B cell (primary cell): Measurements from ENCODE around the gene UBE2Q2. TPM values are rescaled to one million over a fixed set of nuclear protein-coding genes. Genes with fewer than 3 reads are reported as not detected.
"Not testable (repeated sequence)": the region's sequence is repeated elsewhere in the genome, so short reads cannot be mapped to it uniquely, and the experiment has no call there.

Experiments used
- ATAC-seq: fragments of 200-7000 bp; cut with Tn5 transposase; one replicate; pipeline ENCODE4 v1.10.0; 2021; ENCODE audit warnings: low read depth, mild to moderate bottlenecking, moderate number of reproducible peaks, moderate library complexity
- CTCF ChIA-PET: fragments of 350-600 bp; sonication (Branson Sonifier 250); formaldehyde crosslinking; loops from one replicate; lab custom pipeline; 2021; ENCODE audit warnings: antibody characterized with exemption, inconsistent platforms; lab: Charles Lee
- POLR2A ChIA-PET: fragments of 350-600 bp; sonication (Branson Sonifier 250); formaldehyde crosslinking; loops from one replicate; lab custom pipeline; 2021; ENCODE audit warnings: antibody characterized with exemption; lab: Charles Lee
- DNase-seq: peaks from one replicate; pipeline ENCODE4 v3.0.0; 2013
- H2AFZ ChIP-seq: 2 replicates; pipeline ENCODE4 v1.6.1; 2012; ENCODE audit warnings: mild to moderate bottlenecking, low read depth, low read length; ENCODE audit not compliant: insufficient read depth, poor library complexity, severe bottlenecking
- H3K27ac ChIP-seq, 2 donors: 1 replicate in 1 of 2; 2 replicates in 1 of 2; pipeline ENCODE4 v1.5.1; 2012 to 2013; ENCODE audit warnings: low read length in 2 of 2, mild to moderate bottlenecking in 2 of 2, moderate library complexity in 1 of 2
- H3K27me3 ChIP-seq, 4 experiments: fragments of 200-600 bp in 1 of 4; sonication (generic) in 1 of 4; replicated peaks in 1 of 4; 1 replicate in 2 of 4; 2 replicates in 2 of 4; pipeline versions ENCODE4 v1.6.1 to v1.7.0; 2013 to 2016; ENCODE audit warnings: low read length in 3 of 4, mild to moderate bottlenecking in 2 of 4, mixed read lengths in 1 of 4, moderate library complexity in 1 of 4; ENCODE audit not compliant: insufficient read depth in 4 of 4, control insufficient read depth in 3 of 4; ENCODE audit errors: control extremely low read depth in 1 of 4
- H3K36me3 ChIP-seq, 2 experiments: replicated peaks in 1 of 2; 1 replicate in 1 of 2; 2 replicates in 1 of 2; pipeline versions ENCODE4 v1.6.1 to v1.7.1; 2013; ENCODE audit warnings: low read length in 1 of 2; ENCODE audit not compliant: insufficient read depth in 2 of 2, control insufficient read depth in 1 of 2; ENCODE audit errors: control extremely low read depth in 1 of 2, extremely low read depth in 1 of 2
- H3K4me1 ChIP-seq, 2 donors: fragments of 200-600 bp in 1 of 2; sonication (generic) in 1 of 2; 1 replicate in 1 of 2; 2 replicates in 1 of 2; pipeline versions ENCODE4 v1.5.1 to v1.6.1; 2013 to 2017; ENCODE audit warnings: low read length in 2 of 2; ENCODE audit not compliant: control insufficient read depth in 2 of 2, insufficient read depth in 2 of 2
- H3K4me2 ChIP-seq: replicated peaks from 2 replicates; pipeline ENCODE3; 2012; ENCODE audit warnings: mild to moderate bottlenecking, low read depth, low read length; ENCODE audit not compliant: poor library complexity, severe bottlenecking
- H3K4me3 ChIP-seq, 5 experiments: fragments of 200-600 bp in 1 of 5; sonication (generic) in 1 of 5; 1 replicate in 3 of 5; 2 replicates in 2 of 5; pipeline versions ENCODE4 v1.5.1 to v1.7.0; 2011 to 2016; ENCODE audit warnings: low read length in 4 of 5, mild to moderate bottlenecking in 4 of 5, low read depth in 2 of 5, control low read depth in 1 of 5, moderate library complexity in 1 of 5; ENCODE audit not compliant: insufficient read depth in 1 of 5; ENCODE audit errors: control extremely low read depth in 1 of 5, extremely low read depth in 1 of 5
- H3K79me2 ChIP-seq: fragments of 200-600 bp; sonication (generic); one replicate; pipeline ENCODE4 v1.6.0; 2016; ENCODE audit warnings: low read length; ENCODE audit not compliant: control insufficient read depth, insufficient read depth
- H3K9ac ChIP-seq: fragments of 200-600 bp; sonication (generic); 2 replicates; pipeline ENCODE4 v1.6.1; 2017; ENCODE audit warnings: mild to moderate bottlenecking, low read length, moderate library complexity
- H3K9me3 ChIP-seq, 3 donors: one replicate each; pipeline versions ENCODE4 v1.6.1 to v1.7.1; 2013; ENCODE audit warnings: low read length in 2 of 3; ENCODE audit not compliant: control insufficient read depth in 2 of 3, insufficient read depth in 1 of 3; ENCODE audit errors: control extremely low read depth in 1 of 3
- H4K20me1 ChIP-seq: 2 replicates; pipeline ENCODE4 v1.6.0; 2012; ENCODE audit warnings: mild to moderate bottlenecking, low read length; ENCODE audit not compliant: insufficient read depth, control insufficient read depth, poor library complexity, severe bottlenecking
- H3K27ac Mint-ChIP-seq: one replicate; pipeline ENCODE4 v1.8.0; 2021; ENCODE audit warnings: mixed read lengths
- H3K27me3 Mint-ChIP-seq: one replicate; pipeline ENCODE4 v1.8.0; 2021; ENCODE audit warnings: mixed read lengths
- H3K4me1 Mint-ChIP-seq: one replicate; pipeline ENCODE4 v1.8.0; 2021; ENCODE audit warnings: mixed read lengths
- H3K4me3 Mint-ChIP-seq: one replicate; pipeline ENCODE4 v1.8.0; 2021; ENCODE audit warnings: mixed read lengths
- H3K9me3 Mint-ChIP-seq: one replicate; pipeline ENCODE4 v1.8.0; 2022; ENCODE audit warnings: mixed read lengths; ENCODE audit not compliant: insufficient read depth
- CTCF ChIP-seq: fragments of 200-600 bp; IDR thresholded peaks from one replicate; pipeline ENCODE4 v1.8.0; 2022; ENCODE audit warnings: antibody characterized with exemption, mild to moderate bottlenecking
- EZH2 ChIP-seq: IDR thresholded peaks from 2 replicates; pipeline ENCODE4 v1.6.1; 2012; ENCODE audit warnings: borderline replicate concordance, low read depth, mild to moderate bottlenecking, moderate library complexity, low read length; ENCODE audit not compliant: insufficient read depth, poor library complexity, severe bottlenecking
- WGBS: methylation state at CpG from one replicate; pipeline ENCODE4 v1.1.5; 2013; ENCODE audit warnings: missing lambda C conversion rate; ENCODE audit not compliant: insufficient coverage; 5-methylcytosine and 5-hydroxymethylcytosine counted together
- intact Hi-C: fragments of 100-400 bp; cut with micrococcal nuclease; formaldehyde crosslinking; loops from one replicate; pipeline ENCODE4 v1.10.0; 2022
- polyA plus RNA-seq: library from polyadenylated mRNA; depleted of rRNA; stranded (reverse); fragments of >200 nt; gene quantifications from 2 replicates; pipeline ENCODE4 v1.2.3, GENCODE V29; 2012
- total RNA-seq, 2 donors: library from RNA; stranded (reverse); fragments of 120-200 nt in 1 of 2; gene quantifications; 1 replicate in 1 of 2; 2 replicates in 1 of 2; pipeline versions ENCODE4 v1.2.3 to v1.2.4, GENCODE V29; 2013 to 2022

The UBE2Q2 gene
- total and polyA plus RNA-seq, 2 donors (not counting 1 experiment from before 2014, with no cell fraction given): 11.4 to 33.6 TPM

- Histone ChIP-seq H3K4me2 (no peak overlapping the region), H3K79me2 (no peaks in the 10 kb centered on the region), H2AFZ (no peak overlapping the region), H3K9me3 (no peaks in the 10 kb centered on the region), H4K20me1 (no peaks in the 10 kb centered on the region), H3K27ac (no peak overlapping the region), H3K4me1 (no peaks in the 10 kb centered on the region), H3K36me3 (no peaks in the 10 kb centered on the region), H3K4me3 (no peak overlapping the region), H3K27me3 (peaks cover 0 to 12% (median 8%) of the 10 kb centered on the region in 4 experiments), H3K9ac (no peak overlapping the region)
- Mint-ChIP-seq H3K4me3 (no peak overlapping the region), H3K27ac (no peak overlapping the region), H3K9me3 (no peaks in the 10 kb centered on the region), H3K27me3 (peaks cover 64% of the 10 kb centered on the region), H3K4me1 (peaks cover under 1% of the 10 kb centered on the region)
- ChIA-PET POLR2A (no interaction called here), CTCF (interaction anchor here (1.4 kb wide), 1 partner anchor 68 kb away, joined by 5 read pairs; no protein-coding TSS in a partner anchor)
- TF ChIP-seq CTCF (no peak), EZH2 (no peak)
- WGBS: no CpG with 5 or more reads among the region's 2 CpGs
- ATAC-seq (no peak), DNase-seq (no peak)
- intact Hi-C loops: no loop called here
These were observed 46.9 kb upstream of the UBE2Q2 start for GRCh38 chr15:75796321-75796720.

GRCh38 chr15:75797146-75797545 lies 46.1 kb upstream of the UBE2Q2 start:
- ATAC-seq, H3K9me3 Mint-ChIP-seq, H3K9ac ChIP-seq, H3K4me3 Mint-ChIP-seq, H2AFZ ChIP-seq, H3K4me2 ChIP-seq, H3K4me3 ChIP-seq, H3K36me3 ChIP-seq, intact Hi-C loops, H3K4me1 ChIP-seq, DNase-seq, H3K9me3 ChIP-seq, H3K27ac ChIP-seq, H4K20me1 ChIP-seq, H3K27ac Mint-ChIP-seq, POLR2A ChIA-PET, H3K4me1 Mint-ChIP-seq, H3K79me2 ChIP-seq: not testable (repeated sequence)
- peaks cover 0 to 16% (median 8%) of the 10 kb centered on the region in 4 experiments for H3K27me3 ChIP-seq
- CTCF ChIA-PET: interaction anchor here (0.9 kb wide), 1 partner anchor 13 kb away, joined by 4 read pairs; no protein-coding TSS in a partner anchor
- 93% methylated on average over 1 of the region's 1 CpG for WGBS
- H3K27me3 Mint-ChIP-seq: peaks cover 71% of the 10 kb centered on the region
